GM19438 (cell line): ENCODE measurements around the gene METAP1.
A peak's percentile ranks its signal among the peaks of the same experiment; 100 is the strongest.
"Not testable (repeated sequence)": the region's sequence is repeated elsewhere in the genome, so short reads cannot be mapped to it uniquely, and the experiment has no call there.

Experiments used
- ATAC-seq: cut with Tn5 transposase; IDR thresholded peaks from one replicate; pipeline ENCODE4 v1.9.1; 2021; ENCODE audit warnings: low read depth; ENCODE audit not compliant: unreplicated experiment

Gene METAP1

GRCh38 chr4:99088481-99089365 lies 93.2 kb downstream of the METAP1 start, which contains the start of gene ADH5:
Gene ADH5, minus strand, starts transcription at chr4:99088788. Its CDS starts 88 bp downstream, at chr4:99088700.
- peak; percentile 88 for ATAC-seq

DNA sequence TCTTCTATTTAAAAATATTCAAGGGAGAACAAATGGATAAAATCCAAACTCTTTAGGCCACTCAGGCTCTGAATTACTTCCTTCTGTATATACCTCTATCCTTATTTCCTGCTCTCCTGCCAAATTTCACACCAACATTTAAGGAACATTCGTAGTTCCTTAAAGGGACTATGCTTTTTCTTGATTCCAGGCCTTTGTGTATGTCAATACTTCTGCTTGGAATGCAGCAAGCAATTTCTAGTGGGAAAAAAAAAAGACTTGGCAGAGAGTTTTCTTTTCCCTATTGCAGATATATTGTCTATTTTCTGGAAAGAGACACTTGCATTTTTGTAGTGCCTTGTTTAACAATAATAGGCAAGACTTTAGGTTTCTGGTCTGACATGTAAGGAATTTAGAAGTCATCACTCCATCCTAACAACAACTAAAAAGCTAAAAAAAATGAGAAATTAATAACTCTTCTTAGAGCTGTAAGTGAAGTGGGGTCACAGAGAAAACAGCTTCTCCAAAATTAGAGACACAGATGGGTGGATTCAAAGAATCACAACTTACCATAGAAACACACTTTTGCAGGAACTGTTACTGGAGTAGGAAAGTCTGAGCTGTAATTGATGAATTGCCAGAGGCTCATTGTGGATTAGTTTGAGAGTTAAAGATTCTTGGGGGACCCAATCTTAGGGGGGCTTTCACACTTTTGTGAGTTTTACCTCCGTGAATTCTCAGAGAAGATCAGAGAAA lies 95.1 kb downstream of the METAP1 start:
- no peak for ATAC-seq

DNA sequence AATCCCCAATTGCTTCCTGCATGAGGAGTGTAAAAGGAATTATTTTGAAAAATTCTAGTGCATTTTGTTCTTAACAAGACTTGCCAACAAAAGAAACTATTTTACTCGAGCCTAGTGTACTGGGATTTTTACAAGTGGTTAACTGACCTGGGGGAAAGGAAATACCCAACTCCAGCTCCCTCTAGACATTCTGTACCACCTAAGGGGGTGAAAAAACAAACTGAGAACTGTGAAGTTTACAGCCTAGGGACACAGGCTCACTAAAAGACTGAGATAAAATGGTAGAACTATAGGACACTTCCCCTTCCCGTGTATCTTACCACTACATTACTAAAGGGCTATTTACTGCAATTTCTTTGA lies 95.7 kb downstream of the METAP1 start:
- ATAC-seq, result no peak

GRCh38 chr4:99091841-99092240 lies 96.3 kb downstream of the METAP1 start:
- not testable (repeated sequence) for ATAC-seq

GRCh38 chr4:99099311-99099710 lies 103.8 kb downstream of the METAP1 start:
- ATAC-seq, result no peak

GRCh38 chr4:99099814-99100213 lies 104.3 kb downstream of the METAP1 start:
- not testable (repeated sequence) for ATAC-seq

DNA sequence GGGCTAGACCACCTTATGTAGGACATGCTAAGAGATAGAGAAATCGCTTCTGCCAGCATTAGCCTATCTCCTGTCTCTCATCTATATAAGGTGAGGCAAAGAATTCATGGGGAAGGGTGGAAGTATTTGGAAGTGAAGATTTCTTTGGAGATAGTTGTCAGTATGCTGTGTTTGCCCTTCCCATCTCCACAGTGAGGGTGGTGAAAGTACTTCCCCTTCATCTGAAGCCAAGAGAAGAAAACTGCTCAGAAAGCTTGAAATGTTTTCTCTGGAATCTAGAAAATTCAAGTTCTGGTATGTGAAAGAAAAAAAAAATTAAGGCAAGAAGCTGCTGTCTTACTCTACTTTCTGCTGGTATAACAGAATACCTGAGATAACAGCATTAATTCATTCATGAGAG lies 105.4 kb downstream of the METAP1 start:
- ATAC-seq, result no peak

GRCh38 chr4:99102634-99103033 lies 107.1 kb downstream of the METAP1 start:
- no peak for ATAC-seq

GRCh38 chr4:99103166-99103565 lies 107.6 kb downstream of the METAP1 start:
- no peak for ATAC-seq

GRCh38 chr4:99104153-99104552 lies 108.6 kb downstream of the METAP1 start:
- no peak for ATAC-seq

DNA sequence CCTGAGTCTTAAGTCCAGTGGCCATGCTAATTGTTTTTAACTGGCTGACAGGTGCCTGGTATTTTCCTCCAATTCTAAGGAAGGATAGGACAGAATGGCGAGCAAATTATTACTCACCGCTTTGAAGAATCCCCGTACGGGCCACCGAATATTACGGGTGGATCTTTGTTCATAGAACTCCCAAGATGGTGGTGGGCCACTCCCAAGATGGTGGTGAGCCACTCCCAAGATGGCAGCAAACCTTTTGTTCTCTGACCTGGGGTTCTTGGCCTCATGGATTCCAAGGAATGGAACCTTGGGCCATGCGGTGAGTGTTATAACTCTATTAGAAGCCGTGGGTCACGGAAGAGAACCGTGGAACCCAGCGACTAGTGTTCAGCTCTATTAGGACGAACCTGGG lies 113.8 kb downstream of the METAP1 start:
- not testable (repeated sequence) for ATAC-seq
